IMR-90 (cell line): ENCODE data around the gene STUB1.

ENCODE experiments used
- BHLHE40 ChIP-seq: fragments of 150-350 bp; IDR thresholded peaks from 2 replicates; pipeline ENCODE4 v1.6.1; 2016; ENCODE audit warnings: mild to moderate bottlenecking, low read depth, low read length
- CHD1 ChIP-seq: IDR thresholded peaks from 2 replicates; pipeline ENCODE4 v1.6.1; 2012; ENCODE audit warnings: low read depth, low read length, improper control_type of control experiment
- FOS ChIP-seq: fragments of 150-350 bp; IDR thresholded peaks from 2 replicates; pipeline ENCODE4 v1.6.1; 2016; ENCODE audit warnings: low read depth, low read length
- MAZ ChIP-seq: IDR thresholded peaks from 2 replicates; pipeline ENCODE4 v1.6.1; 2012; ENCODE audit warnings: low read depth, mild to moderate bottlenecking, low read length, improper control_type of control experiment, moderate library complexity, borderline replicate concordance
- NFE2L2 ChIP-seq: fragments of 150-350 bp; IDR thresholded peaks from 2 replicates; pipeline ENCODE4 v1.6.1; 2016; ENCODE audit warnings: low read depth, mild to moderate bottlenecking, low read length
- POLR2A ChIP-seq: IDR thresholded peaks from 2 replicates; pipeline ENCODE4 v1.6.1; 2012; ENCODE audit warnings: mild to moderate bottlenecking, low read depth, low read length
- RAD21 ChIP-seq: IDR thresholded peaks from 2 replicates; pipeline ENCODE4 v1.6.1; 2012; ENCODE audit warnings: low read length, improper control_type of control experiment
- RCOR1 ChIP-seq: IDR thresholded peaks from 2 replicates; pipeline ENCODE4 v1.6.1; 2012; ENCODE audit warnings: mild to moderate bottlenecking, low read length, improper control_type of control experiment; ENCODE audit not compliant: insufficient replicate concordance
- RFX5 ChIP-seq: IDR thresholded peaks from 2 replicates; pipeline ENCODE4 v1.8.0; 2012; ENCODE audit warnings: low read depth, mild to moderate bottlenecking, low read length, moderate library complexity
- SMC3 ChIP-seq: fragments of 150-350 bp; IDR thresholded peaks from 2 replicates; pipeline ENCODE4 v1.6.1; 2016; ENCODE audit warnings: low read depth, mild to moderate bottlenecking, antibody characterized with exemption, low read length, moderate library complexity
- TF ChIP-seq, protein P1 (sequence below): conservative IDR thresholded peaks from 2 replicates; pipeline ENCODE4 v1.5.1; 2012; ENCODE audit warnings: mild to moderate bottlenecking, low read depth, low read length, improper control_type of control experiment
- TF ChIP-seq, protein P2 (sequence below): fragments of 150-350 bp; IDR thresholded peaks from 2 replicates; pipeline ENCODE4 v1.6.1; 2017; ENCODE audit warnings: mild to moderate bottlenecking, antibody characterized with exemption, low read length, low read depth

DNA sequence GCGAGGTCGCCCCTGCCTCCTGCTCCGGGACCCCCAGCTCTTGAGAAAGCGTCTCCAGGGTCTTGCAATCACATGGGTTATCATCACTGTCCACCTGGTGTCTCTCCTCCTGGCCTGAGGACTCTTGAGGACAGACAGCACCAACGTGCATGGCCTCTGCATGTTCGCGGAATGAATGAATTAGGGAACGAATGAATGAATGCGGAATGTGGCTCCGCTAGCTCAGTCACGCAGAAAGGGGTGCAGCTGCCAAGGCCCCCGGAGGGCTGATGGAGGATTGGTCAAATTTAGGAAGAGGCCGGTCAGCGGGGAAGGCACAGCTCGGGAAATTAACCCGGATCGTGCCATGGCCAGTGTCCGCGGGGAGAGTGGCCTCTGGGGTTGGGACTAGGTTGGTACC is 22.1 kb downstream of the STUB1 start:
- no peak for TF ChIP-seq RFX5
- TF ChIP-seq POLR2A: no peak
- TF ChIP-seq, protein P1, sequence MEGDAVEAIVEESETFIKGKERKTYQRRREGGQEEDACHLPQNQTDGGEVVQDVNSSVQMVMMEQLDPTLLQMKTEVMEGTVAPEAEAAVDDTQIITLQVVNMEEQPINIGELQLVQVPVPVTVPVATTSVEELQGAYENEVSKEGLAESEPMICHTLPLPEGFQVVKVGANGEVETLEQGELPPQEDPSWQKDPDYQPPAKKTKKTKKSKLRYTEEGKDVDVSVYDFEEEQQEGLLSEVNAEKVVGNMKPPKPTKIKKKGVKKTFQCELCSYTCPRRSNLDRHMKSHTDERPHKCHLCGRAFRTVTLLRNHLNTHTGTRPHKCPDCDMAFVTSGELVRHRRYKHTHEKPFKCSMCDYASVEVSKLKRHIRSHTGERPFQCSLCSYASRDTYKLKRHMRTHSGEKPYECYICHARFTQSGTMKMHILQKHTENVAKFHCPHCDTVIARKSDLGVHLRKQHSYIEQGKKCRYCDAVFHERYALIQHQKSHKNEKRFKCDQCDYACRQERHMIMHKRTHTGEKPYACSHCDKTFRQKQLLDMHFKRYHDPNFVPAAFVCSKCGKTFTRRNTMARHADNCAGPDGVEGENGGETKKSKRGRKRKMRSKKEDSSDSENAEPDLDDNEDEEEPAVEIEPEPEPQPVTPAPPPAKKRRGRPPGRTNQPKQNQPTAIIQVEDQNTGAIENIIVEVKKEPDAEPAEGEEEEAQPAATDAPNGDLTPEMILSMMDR: no peak
- TF ChIP-seq MAZ: no peak
- TF ChIP-seq SMC3: no peak
- TF ChIP-seq, protein P2, sequence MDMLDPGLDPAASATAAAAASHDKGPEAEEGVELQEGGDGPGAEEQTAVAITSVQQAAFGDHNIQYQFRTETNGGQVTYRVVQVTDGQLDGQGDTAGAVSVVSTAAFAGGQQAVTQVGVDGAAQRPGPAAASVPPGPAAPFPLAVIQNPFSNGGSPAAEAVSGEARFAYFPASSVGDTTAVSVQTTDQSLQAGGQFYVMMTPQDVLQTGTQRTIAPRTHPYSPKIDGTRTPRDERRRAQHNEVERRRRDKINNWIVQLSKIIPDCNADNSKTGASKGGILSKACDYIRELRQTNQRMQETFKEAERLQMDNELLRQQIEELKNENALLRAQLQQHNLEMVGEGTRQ: no peak
- no peak for TF ChIP-seq NFE2L2
- TF ChIP-seq CHD1: no peak
- TF ChIP-seq BHLHE40: no peak
- no peak for TF ChIP-seq RCOR1
- no peak for TF ChIP-seq FOS
- no peak for TF ChIP-seq RAD21
